Cardiac septum (tissue), 1 donor: Measurements from ENCODE around the gene TMSB4X. TPM values are rescaled to one million over a fixed set of nuclear protein-coding genes. Genes with fewer than 3 reads are reported as not detected.

ENCODE experiments used
- DNase-seq: peaks from one replicate; pipeline ENCODE4 v3.0.0-alpha.2; 2020; ENCODE audit warnings: low spot score
- intact Hi-C: fragments of 100-400 bp; cut with DNase I; formaldehyde crosslinking; loops from one replicate; pipeline ENCODE4 v1.14.0; 2022
- total RNA-seq: library from RNA; stranded (reverse); fragmentation: NEBNext Ultra II Directional; extraction: Animal tissue kit (Norgen Biotek cat#: 25700); gene quantifications from one replicate; pipeline ENCODE4 v1.2.1, GENCODE V29; 2021
- donor health status: DM: no; HTN: no; CAD: no.

TMSB4X gene
- total RNA-seq, 1 donor from 2014 or later, result 921 TPM

DNA sequence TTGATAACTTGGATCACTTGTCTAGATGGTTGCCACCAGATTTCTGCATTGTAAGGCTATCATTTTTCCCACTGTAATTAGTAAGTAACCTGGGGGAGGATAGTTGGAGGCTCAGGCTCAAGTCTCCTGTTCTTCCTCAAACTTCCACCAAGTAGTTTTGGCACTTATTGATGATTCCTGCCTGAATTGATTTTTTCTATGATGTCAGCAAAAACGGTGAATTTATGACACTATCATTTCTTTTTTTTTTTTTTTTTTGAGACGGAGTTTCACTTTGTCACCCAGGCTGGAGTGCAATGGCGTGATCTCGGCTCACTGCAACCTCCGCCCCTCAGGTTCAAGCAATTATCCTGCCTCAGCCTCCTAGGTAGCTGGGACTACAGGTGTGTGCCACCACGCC, 12.4 kb downstream of the TMSB4X start:
- DNase-seq, result no peak
- intact Hi-C loops, result no loop called here

- DNase-seq, result no peak
- intact Hi-C loops, result no loop called here
Observed at GRCh38 chrX:12987900-12988594, 13.1 kb downstream of the TMSB4X start.

GRCh38 chrX:12988797-12989196, 13.9 kb downstream of the TMSB4X start:
- intact Hi-C loops, result no loop called here
- no peak for DNase-seq

- intact Hi-C loops, result no loop called here
- DNase-seq, result no peak
Observed at GRCh38 chrX:12989461-12989860, 14.6 kb downstream of the TMSB4X start.

DNA sequence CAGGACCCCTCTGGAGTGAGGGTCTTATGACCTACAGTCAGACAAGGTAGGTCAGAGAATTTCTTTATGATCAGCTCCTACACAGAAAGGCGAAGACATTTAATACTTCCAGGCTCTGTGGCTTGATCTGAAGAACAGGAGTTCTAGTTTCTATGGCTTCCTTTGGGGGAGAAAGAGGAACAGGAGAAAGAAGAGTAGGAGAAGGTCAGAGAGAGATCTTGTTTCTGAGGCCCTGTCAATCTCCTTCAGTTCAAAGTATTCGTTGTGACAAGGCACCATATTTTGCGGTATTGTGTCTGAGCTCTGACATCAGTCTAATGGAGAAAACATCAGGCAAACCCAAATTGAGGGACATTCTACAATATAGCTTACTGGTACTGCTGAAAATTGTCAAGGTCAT, 16.7 kb downstream of the TMSB4X start:
- no peak for DNase-seq
- intact Hi-C loops, result no loop called here

- DNase-seq, result no peak
- intact Hi-C loops, result no loop called here
Observed at GRCh38 chrX:12992544-12993118, 17.7 kb downstream of the TMSB4X start.

DNA sequence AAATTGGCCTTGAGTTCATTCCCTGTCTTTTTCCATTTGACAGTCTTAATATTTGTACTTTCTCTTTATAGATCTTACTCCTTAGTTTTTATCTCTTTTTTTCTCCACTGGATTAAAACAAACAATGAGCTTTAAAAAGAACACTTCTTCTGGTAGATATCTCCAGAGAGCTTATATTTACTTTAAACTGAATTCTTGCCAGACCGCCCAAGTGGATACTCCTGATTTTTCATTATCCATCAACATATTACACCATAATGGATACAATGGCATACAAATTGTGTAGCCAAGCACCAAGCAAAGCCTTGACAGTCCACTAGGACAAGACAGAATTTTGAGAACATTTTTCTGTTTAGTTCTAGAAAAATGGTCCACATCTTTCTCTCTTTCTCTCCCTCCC, 18.9 kb downstream of the TMSB4X start:
- intact Hi-C loops, result no loop called here
- no peak for DNase-seq

DNA sequence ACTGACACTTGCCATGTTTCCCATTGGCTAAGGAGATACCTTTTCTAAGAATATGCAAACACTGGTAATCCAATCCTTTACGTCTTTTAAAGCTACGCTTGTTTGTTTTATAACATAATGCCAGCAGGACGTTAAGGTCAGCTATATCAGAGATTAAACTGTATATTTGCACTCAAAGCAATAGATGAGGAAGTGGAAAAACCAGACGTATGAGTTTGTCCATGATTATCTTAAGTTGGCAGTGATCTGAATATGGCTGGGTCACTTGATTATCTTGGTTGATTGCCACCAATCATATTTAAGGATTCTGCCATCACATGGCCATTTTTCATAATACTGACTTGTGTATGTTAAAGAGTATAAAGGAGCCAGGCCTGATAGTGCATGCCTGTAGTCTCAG, 19.4 kb downstream of the TMSB4X start:
- intact Hi-C loops, result no loop called here
- DNase-seq, result no peak

DNA sequence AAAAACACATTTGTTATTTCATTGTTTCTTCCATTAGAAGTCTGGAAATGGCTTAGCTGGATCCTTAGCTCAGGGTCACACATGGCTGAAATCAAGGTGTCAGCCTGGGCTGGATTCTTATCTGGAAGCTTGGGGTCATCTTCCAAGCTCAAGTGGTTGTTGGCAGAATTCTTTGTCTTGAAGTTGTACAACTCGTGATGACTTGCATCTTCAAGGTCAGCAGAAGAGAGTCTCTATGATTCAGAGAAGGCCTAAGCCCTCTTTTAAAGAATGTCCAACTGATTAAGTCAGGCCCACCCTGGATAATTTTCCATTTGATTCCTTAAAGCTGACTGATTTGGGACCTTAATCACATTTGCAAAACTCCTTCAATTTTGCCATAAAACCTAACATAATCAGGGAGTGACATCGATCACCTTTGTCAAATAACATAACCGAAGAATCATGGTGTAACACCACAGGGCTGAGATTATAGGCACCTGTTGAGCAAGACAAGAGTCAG, 22.1 kb downstream of the TMSB4X start:
- intact Hi-C loops, result no loop called here
- no peak for DNase-seq

- no peak for DNase-seq
- intact Hi-C loops, result no loop called here
Observed at GRCh38 chrX:12997906-12998687, 23.2 kb downstream of the TMSB4X start.

GRCh38 chrX:12999422-12999821, 24.5 kb downstream of the TMSB4X start:
- DNase-seq, result no peak
- intact Hi-C loops, result no loop called here

- DNase-seq, result no peak
- intact Hi-C loops, result no loop called here
Observed at GRCh38 chrX:13000301-13000811, 25.4 kb downstream of the TMSB4X start.

- intact Hi-C loops, result no loop called here
Observed at GRCh38 chrX:13001097-13001496, 26.2 kb downstream of the TMSB4X start.

DNA sequence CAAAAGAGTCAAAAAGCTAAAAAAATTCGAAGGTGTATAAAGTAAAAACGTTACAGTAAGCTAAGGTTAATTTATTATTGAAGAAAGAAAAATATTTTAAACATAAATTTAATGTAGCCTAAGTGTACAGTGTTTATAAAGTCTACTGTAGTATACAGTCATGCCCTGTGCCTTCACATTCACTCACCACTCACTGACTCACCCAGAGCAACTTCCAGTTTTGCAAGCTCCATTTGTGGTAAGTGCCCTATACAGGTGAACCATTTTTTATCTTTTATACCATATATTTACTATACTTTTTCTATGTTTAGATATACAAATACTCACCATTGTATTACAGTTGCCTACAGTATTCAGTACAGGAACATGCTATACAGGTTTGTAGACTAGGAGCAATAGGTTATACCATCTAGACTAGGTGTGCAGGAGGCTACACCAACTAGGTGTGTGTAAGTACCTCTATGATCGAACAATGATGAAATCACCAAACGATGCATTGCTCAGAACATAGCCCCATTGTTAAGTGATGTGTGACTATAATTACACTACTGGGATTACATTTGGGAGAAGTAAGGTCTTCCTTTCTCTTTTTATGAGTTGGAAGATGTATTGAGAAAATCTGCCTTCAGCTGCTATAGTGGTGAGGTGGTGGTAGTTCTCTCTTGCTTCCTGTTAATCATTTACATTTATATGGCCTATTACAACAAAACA, 27.2 kb downstream of the TMSB4X start:
- intact Hi-C loops, result no loop called here
- no peak for DNase-seq

More at GRCh38 chrX:13001097-13001496, 26.2 kb downstream of the TMSB4X start:
- no peak for DNase-seq

- no peak for DNase-seq
- intact Hi-C loops, result no loop called here
Observed at GRCh38 chrX:13005661-13006473, 31.0 kb downstream of the TMSB4X start.

DNA sequence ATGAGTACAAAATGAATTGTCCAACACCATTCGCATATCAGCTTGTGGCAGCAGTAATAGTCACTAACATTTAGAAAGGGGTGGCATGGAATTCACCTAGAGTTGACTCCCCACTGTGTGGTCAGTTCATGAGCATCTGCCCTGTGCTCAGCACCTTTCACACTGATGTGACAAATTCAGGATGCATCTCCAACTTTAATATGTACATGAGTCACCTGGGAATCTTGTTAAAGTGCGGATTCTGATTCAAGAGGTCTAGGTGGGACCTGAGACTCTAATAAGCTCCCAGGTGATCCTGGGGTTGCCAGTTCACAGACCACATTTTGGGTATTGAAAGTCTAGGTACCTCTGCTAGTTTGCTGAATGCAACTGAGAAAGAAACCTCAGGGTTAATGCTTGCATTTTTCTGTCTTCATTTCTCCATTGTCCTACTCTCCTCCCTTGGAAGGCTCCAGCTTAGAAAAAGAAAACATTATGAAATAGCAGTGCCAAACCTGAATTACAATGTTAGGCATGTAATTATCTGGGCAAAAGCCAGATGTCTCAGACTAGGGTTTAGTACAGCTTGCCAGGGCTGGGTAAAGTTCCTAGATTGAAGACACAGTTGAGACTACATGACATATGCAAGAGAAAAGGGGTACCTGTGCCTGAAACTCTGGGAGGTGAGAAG, 32.7 kb downstream of the TMSB4X start:
- intact Hi-C loops, result no loop called here
- DNase-seq, result no peak

DNA sequence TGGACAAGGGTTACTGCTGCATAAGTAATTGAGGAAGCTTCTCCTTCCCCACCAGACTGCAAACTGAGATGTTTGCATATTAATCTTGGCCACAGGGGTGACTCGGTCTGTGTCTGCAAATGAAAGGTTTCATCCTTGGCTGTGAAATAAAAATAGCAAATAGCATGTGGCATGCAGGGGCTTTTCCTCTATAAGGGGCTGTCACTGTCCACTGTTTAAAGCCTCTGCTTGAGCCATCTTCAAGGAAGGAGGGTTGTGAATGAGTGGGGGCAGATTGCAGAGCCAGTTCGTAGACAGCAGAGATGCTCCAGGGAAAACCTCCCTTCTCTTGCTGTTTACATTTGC, 33.3 kb downstream of the TMSB4X start:
- intact Hi-C loops, result no loop called here

DNA sequence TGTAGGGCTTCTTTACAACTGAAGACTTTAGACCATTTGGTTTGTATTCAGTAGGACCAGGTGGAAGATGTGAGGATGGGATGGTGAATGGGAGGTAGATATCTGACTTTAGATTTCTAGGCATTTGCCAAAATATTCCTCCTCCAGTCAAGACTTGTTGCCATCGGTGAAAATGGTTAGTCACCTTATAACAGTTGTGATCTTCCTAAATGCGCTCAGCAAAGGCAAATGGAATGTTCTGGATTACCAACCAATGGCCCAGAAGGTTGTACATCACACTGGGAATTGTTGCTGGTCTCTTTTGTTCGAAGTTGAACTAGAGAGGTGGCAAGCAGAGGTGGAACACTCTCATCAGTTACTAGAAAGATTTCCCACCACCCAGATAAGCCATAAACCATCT, 33.9 kb downstream of the TMSB4X start:
- DNase-seq, result no peak
- intact Hi-C loops, result no loop called here

More for the DNA sequence above, 33.3 kb downstream of the TMSB4X start:
- DNase-seq, result no peak

GRCh38 chrX:13009273-13009672, 34.4 kb downstream of the TMSB4X start:
- intact Hi-C loops, result no loop called here
- DNase-seq, result no peak
